Uterus (tissue), 4 donors: ENCODE data around the gene PCSK2. TPM values are rescaled to one million over a fixed set of nuclear protein-coding genes. Genes with fewer than 3 reads are reported as not detected.

Experiments
- DNase-seq, 2 donors: peaks; one replicate each; pipeline ENCODE4 v3.0.0-alpha.2; 2019 to 2020
- H3K27ac ChIP-seq, 2 donors: fragments of 200-600 bp; sonication (generic); 1 replicate in 1 of 2; 2 replicates in 1 of 2; pipeline ENCODE4 v1.5.1; 2016 to 2018
- H3K27me3 ChIP-seq, 2 donors: fragments of 200-600 bp; sonication (generic); one replicate each; pipeline ENCODE4 v1.5.1; 2018 to 2019; ENCODE audit warnings: control low read depth in 1 of 2
- H3K36me3 ChIP-seq, 2 donors: fragments of 200-600 bp; sonication (generic); one replicate each; pipeline ENCODE4 v1.5.1; 2019; ENCODE audit warnings: control low read depth in 1 of 2
- H3K4me1 ChIP-seq, 2 donors: fragments of 200-600 bp; sonication (generic); one replicate each; pipeline ENCODE4 v1.5.1; 2018 to 2019; ENCODE audit warnings: control low read depth in 1 of 2
- H3K4me3 ChIP-seq, 2 donors: fragments of 200-600 bp; sonication (generic); 1 replicate in 1 of 2; 2 replicates in 1 of 2; pipeline ENCODE4 v1.5.1; 2018 to 2019; ENCODE audit warnings: mild to moderate bottlenecking in 1 of 2
- H3K9me3 ChIP-seq, 2 donors: fragments of 200-600 bp; sonication (generic); one replicate each; pipeline ENCODE4 v1.5.1; 2019; ENCODE audit warnings: control low read depth in 1 of 2
- POLR2A ChIP-seq, 2 donors: fragments of 450-650 bp; IDR thresholded peaks; one replicate each; pipeline ENCODE4 v1.6.1; 2016; ENCODE audit warnings: antibody characterized with exemption in 2 of 2, mild to moderate bottlenecking in 1 of 2, moderate library complexity in 1 of 2
- intact Hi-C: fragments of 100-400 bp; cut with DNase I; formaldehyde crosslinking; loops from one replicate; pipeline ENCODE4 v1.15.1; 2023; ENCODE audit warnings: low total_unique reads
- total RNA-seq, 4 donors: library from RNA; depleted of rRNA in 3 of 4; stranded (reverse); fragments of >200 nt in 3 of 4; gene quantifications; one replicate each; pipeline versions ENCODE4 v1.1.0 to v1.2.4, GENCODE V29; 2014 to 2023
- TF ChIP-seq, protein P1 (sequence below), 4 experiments: fragments of 200-600 bp in 2 of 4; fragments of 450-650 bp in 2 of 4; sonication (generic) in 2 of 4; IDR thresholded peaks; one replicate each; pipeline ENCODE4 v1.5.1; 2016 to 2019; ENCODE audit warnings: antibody characterized with exemption in 4 of 4, mild to moderate bottlenecking in 2 of 4, moderate library complexity in 1 of 4
- donor health status: DM: yes; HTN: yes; CAD: no.

Gene PCSK2
- total RNA-seq, 4 donors from 2014 or later: 0.37 to 1.6 TPM; not detected in 2

DNA sequence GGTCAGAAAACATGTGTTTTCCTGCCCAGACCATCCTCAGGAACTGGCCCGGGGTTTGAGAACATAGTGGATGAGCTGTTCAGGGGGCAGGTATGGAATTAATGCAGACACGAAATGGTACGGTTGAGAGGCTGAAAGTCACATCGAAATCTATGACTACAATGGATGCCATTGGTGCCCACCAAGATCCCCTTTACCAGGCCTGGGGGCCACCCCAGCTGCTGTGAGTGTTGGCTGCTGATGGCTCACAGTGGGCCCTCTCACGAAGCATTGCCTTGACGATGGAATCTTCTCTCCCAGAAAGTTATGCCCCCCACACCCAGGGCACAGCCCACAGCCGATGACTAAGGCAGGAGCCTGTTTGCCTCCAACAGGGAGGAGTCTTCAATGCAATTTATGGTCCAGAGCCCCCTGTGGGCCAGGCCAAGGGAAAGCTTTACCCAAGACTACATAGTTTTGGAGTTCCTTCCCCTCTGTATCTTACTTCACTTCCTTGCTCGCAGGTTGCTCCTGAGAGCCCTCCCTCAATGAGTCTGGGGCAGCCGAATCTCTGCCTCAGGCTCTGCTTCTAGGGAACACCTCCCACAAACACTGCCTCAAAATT is 211.7 kb downstream of the PCSK2 start:
- no peaks in the 10 kb centered on the region for H3K9me3 ChIP-seq
- DNase-seq: no peak
- no peak overlapping the region for H3K27ac ChIP-seq
- H3K4me3 ChIP-seq: no peak overlapping the region
- no peaks in the 10 kb centered on the region for H3K27me3 ChIP-seq
- no peak for TF ChIP-seq POLR2A (IDR thresholded peaks at IDR 0.05)
- TF ChIP-seq, protein P1, sequence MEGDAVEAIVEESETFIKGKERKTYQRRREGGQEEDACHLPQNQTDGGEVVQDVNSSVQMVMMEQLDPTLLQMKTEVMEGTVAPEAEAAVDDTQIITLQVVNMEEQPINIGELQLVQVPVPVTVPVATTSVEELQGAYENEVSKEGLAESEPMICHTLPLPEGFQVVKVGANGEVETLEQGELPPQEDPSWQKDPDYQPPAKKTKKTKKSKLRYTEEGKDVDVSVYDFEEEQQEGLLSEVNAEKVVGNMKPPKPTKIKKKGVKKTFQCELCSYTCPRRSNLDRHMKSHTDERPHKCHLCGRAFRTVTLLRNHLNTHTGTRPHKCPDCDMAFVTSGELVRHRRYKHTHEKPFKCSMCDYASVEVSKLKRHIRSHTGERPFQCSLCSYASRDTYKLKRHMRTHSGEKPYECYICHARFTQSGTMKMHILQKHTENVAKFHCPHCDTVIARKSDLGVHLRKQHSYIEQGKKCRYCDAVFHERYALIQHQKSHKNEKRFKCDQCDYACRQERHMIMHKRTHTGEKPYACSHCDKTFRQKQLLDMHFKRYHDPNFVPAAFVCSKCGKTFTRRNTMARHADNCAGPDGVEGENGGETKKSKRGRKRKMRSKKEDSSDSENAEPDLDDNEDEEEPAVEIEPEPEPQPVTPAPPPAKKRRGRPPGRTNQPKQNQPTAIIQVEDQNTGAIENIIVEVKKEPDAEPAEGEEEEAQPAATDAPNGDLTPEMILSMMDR (IDR thresholded peaks at IDR 0.05): no peak
- H3K4me1 ChIP-seq: no peaks in the 10 kb centered on the region
- intact Hi-C loops: no loop called here
- no peaks in the 10 kb centered on the region for H3K36me3 ChIP-seq

DNA sequence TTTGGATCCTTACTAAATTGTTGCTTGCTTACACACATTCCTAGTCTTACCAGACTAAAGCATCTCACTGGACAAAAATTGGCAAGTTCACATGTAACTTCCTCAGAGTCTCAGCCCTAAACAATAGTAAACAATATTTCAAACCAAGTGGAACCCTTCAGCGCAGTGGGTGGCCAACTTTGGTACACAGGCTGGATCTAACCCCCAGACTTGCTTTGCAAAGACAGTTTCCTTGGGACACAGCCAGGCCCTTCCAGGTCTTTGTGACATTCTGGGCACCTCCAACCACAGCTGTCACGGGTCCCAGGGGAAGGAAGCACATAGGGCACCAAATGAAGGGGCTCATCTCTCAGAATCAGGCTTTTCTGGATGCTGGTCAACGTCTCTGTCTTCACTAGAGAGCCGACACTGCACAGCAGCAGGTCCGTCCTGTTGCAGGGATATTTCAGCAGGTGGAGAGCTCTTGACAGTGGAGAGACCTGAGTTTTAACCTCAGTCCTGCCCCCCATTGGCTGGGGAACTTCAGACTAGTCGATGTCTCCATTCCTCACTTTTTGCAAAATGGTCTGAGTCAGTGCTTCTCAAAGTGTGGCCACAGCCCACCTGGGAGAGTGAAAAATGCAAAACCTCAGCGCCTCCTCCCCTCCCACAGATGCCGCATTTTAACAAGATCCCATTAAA is 212.9 kb downstream of the PCSK2 start:
- intact Hi-C loops: no loop called here
- Histone ChIP-seq H3K27ac (no peak overlapping the region), H3K27me3 (no peaks in the 10 kb centered on the region), H3K36me3 (no peaks in the 10 kb centered on the region), H3K9me3 (no peaks in the 10 kb centered on the region), H3K4me3 (no peak overlapping the region), H3K4me1 (no peaks in the 10 kb centered on the region)
- TF ChIP-seq, protein P1 (IDR thresholded peaks at IDR 0.05): no peak
- TF ChIP-seq POLR2A (IDR thresholded peaks at IDR 0.05): no peak
- no peak for DNase-seq

DNA sequence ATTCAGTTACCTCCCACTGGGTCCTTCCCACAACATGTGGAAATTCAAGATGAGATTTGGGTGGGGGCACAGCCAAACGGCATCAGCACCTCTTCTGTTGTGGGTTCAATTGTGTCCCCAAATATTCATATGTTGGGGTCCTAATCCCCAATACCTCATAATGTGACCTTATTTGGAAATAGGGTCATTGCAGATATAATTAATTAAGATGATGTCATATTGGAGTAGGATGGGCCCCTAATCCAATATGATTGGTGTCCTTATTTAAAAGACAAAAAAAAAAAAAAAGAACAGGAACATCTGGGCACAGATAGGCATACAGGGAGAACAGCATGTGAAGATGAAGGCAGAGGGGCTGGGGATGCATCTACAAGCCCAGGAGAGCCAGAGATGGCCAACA is 214.9 kb downstream of the PCSK2 start:
- DNase-seq: no peak
- H3K4me1 ChIP-seq: no peaks in the 10 kb centered on the region
- H3K27me3 ChIP-seq: no peaks in the 10 kb centered on the region
- no peak overlapping the region for H3K27ac ChIP-seq
- no peak overlapping the region for H3K4me3 ChIP-seq
- TF ChIP-seq, protein P1 (IDR thresholded peaks at IDR 0.05): no peak
- TF ChIP-seq POLR2A (IDR thresholded peaks at IDR 0.05): no peak
- H3K9me3 ChIP-seq: no peaks in the 10 kb centered on the region
- intact Hi-C loops: no loop called here
- no peaks in the 10 kb centered on the region for H3K36me3 ChIP-seq

DNA sequence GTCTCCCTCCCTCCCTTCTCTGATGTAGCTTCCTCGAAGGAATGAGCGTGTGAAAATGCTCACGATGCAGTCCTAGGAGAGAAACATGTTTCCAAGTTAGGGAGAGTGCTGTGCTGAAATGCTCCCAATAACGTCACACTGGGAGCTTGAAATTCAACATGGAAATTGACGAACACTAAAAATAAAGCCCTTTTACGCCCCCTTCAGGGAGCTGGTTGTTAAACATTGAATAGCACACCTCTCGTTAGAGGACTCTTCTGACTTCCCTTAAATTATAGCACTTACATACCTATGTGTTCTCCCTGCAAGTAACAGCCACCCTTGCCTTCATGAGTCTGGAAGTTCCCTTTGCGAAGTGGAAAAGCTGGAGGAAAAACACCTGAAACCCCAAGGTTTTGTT is 215.7 kb downstream of the PCSK2 start:
- H3K27me3 ChIP-seq: no peaks in the 10 kb centered on the region
- H3K4me3 ChIP-seq: no peak overlapping the region
- no peak for DNase-seq
- intact Hi-C loops: no loop called here
- H3K27ac ChIP-seq: no peak overlapping the region
- no peaks in the 10 kb centered on the region for H3K4me1 ChIP-seq
- TF ChIP-seq, protein P1 (IDR thresholded peaks at IDR 0.05): no peak
- no peak for TF ChIP-seq POLR2A (IDR thresholded peaks at IDR 0.05)
- no peaks in the 10 kb centered on the region for H3K36me3 ChIP-seq
- H3K9me3 ChIP-seq: no peaks in the 10 kb centered on the region

DNA sequence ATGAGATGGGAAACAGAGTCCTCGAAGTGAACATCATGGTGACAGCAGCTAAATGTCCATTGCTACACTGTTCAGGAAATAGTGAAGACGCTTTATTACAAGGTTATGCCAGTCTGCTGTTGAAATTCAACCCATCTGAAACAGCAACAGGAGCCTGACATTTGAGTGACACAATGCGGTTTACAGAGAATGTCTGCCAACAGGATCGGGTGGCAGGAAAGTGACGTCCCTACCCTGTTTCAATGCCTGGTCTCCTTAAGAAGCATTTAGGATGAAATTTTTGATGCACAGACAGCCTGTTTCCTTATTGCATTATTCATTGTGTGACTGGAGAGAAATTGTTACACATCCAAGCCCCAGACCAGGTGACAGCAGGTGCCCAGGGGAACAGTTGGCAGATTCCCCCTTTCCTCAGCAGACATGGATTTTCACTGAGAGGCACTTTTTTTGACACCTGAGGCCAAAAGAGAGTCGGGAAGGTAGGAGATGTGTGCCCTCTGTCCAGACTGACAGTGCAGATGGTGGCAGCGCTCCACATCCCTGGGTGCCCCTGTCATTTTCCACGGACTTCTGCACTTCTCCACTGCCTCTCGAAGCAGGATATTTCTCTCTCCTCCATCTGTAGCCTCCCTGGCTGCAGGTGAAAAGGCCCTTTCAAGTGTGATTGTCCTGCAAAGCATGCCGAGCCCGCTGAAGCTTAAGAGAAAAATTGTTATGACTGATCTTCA is 216.5 kb downstream of the PCSK2 start:
- TF ChIP-seq, protein P1 (IDR thresholded peaks at IDR 0.05): no peak
- TF ChIP-seq POLR2A (IDR thresholded peaks at IDR 0.05): no peak
- Histone ChIP-seq H3K36me3 (no peaks in the 10 kb centered on the region), H3K27me3 (no peaks in the 10 kb centered on the region), H3K9me3 (no peaks in the 10 kb centered on the region), H3K4me3 (no peak overlapping the region), H3K4me1 (no peaks in the 10 kb centered on the region), H3K27ac (no peak overlapping the region)
- no peak for DNase-seq
- intact Hi-C loops: no loop called here
